Measurements from ENCODE around the gene PGBD2. TPM values are rescaled to one million over a fixed set of nuclear protein-coding genes. Genes with fewer than 3 reads are reported as not detected.
A peak's percentile ranks its signal among the peaks of the same experiment; 100 is the strongest.

PGBD2 gene
- total and polyA plus RNA-seq, 9 of the 15 experiments (the other 6 are each of a cell fraction or from before 2014, with no cell fraction given), result 11.9 to 21.8 (median 14.7) TPM

- peak; percentile 93 for TF ChIP-seq NFRKB (IDR thresholded peaks at IDR 0.05; ENCODE audit: low read depth)
- no peak for TF ChIP-seq SMAD1 (IDR thresholded peaks at IDR 0.05; ENCODE audit: low read depth, low read length, partially characterized antibody)
- TF ChIP-seq HDAC2 (IDR thresholded peaks at IDR 0.05), result peak; percentile 15; the same call in 1 of the 2 replicates
- no peak for TF ChIP-seq CHD4 (IDR thresholded peaks at IDR 0.05; ENCODE audit: insufficient read depth, insufficient replicate concordance, low read depth, low read length, poor library complexity, severe bottlenecking)
- no peak for TF ChIP-seq HIVEP1 (CRISPR knock-in tag; IDR thresholded peaks at IDR 0.05)
- TF ChIP-seq ETS2 (tag; IDR thresholded peaks at IDR 0.05; ENCODE audit: borderline replicate concordance, poor library complexity, severe bottlenecking), result no peak
- TF ChIP-seq NR2C1 (IDR thresholded peaks at IDR 0.05), result no peak
- no peak for TF ChIP-seq NR2C1 (tag; IDR thresholded peaks at IDR 0.05)
- TF ChIP-seq GABPA (tag; conservative IDR thresholded peaks at IDR 0.05; ENCODE audit: low read depth), result no peak; the same call in 1 of the 2 replicates
- no peak for TF ChIP-seq TGIF2 (CRISPR knock-in tag; IDR thresholded peaks at IDR 0.05)
- TF ChIP-seq E2F5 (CRISPR knock-in tag; IDR thresholded peaks at IDR 0.05), result peak; percentile 81
- no peak for TF ChIP-seq PCBP1 (IDR thresholded peaks at IDR 0.05; ENCODE audit: low read depth, low read length, poor library complexity, severe bottlenecking)
- no peak for TF ChIP-seq TSC22D4 (tag; IDR thresholded peaks at IDR 0.05)
- peak in 1 of 2 experiments; percentile 68; a peak in 1 of 4 replicates for TF ChIP-seq TEAD1 (CRISPR knock-in tag; IDR thresholded peaks at IDR 0.05)
- no peak for TF ChIP-seq KLF6 (CRISPR knock-in tag; IDR thresholded peaks at IDR 0.05; ENCODE audit: borderline replicate concordance)
- no peak for TF ChIP-seq GTF2B (IDR thresholded peaks at IDR 0.05; ENCODE audit: extremely low read depth, insufficient read length)
- TF ChIP-seq ELK1 (CRISPR knock-in tag; IDR thresholded peaks at IDR 0.05), result no peak
- TF ChIP-seq ZNF212 (CRISPR knock-in tag; IDR thresholded peaks at IDR 0.05), result no peak
- no peak for TF ChIP-seq CC2D1A (IDR thresholded peaks at IDR 0.05)
- no peak for TF ChIP-seq CCAR2 (IDR thresholded peaks at IDR 0.05; ENCODE audit: low read depth, low read length)
- TF ChIP-seq YY1 (IDR thresholded peaks at IDR 0.05; ENCODE audit: borderline replicate concordance in 1 of 3, control insufficient read depth in 1 of 3, extremely low read depth in 1 of 3, insufficient read depth in 3 of 3, insufficient read length in 1 of 3, insufficient replicate concordance in 2 of 3, low read depth in 1 of 3, low read length in 2 of 3), result peak in 2 of 3 experiments; percentile 4 to 66
- TF ChIP-seq KLF10 (CRISPR knock-in tag; IDR thresholded peaks at IDR 0.05), result no peak
- no peak for TF ChIP-seq ZNF449 (CRISPR knock-in tag; IDR thresholded peaks at IDR 0.05)
These were observed 47.7 kb upstream of the PGBD2 start (continued) for GRCh38 chr1:248858096-248858890.
